ENCODE measurements around the gene PTPRE.

DNA sequence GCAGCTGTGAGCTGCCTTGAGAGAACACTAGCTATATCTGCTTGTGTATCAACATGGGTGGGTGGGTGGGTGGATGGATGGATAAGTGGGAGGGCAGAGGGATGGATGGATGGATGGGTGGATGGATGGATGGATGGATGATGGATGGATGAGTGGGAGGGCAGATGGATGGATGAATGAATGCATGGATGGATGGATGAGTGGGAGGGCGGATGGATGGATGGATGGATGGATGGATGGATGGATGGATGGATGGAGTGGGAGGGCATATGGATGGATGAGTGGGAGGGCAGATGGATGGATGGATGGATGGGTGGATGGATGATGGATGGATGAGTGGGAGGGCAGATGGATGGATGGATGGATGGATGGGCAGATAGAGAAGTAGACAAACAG, 143.2 kb downstream of the PTPRE start:
- TF ChIP-seq BACH1 (IDR thresholded peaks at IDR 0.05; ENCODE audit: borderline replicate concordance) (no peak), JUND (IDR thresholded peaks at IDR 0.05; ENCODE audit: low read depth, low read length) (no peak), YBX1 (IDR thresholded peaks at IDR 0.05) (no peak), SPI1 (IDR thresholded peaks at IDR 0.05; ENCODE audit: borderline replicate concordance, insufficient read depth, low read depth, low read length) (no peak), RAD51 (IDR thresholded peaks at IDR 0.05) (no peak), CHD2 (IDR thresholded peaks at IDR 0.05; ENCODE audit: borderline replicate concordance, low read depth, low read length) (no peak), RFX5 (IDR thresholded peaks at IDR 0.05; ENCODE audit: low read depth, low read length) (no peak), ZNF622 (IDR thresholded peaks at IDR 0.05) (no peak)
- TF ChIP-seq, protein P1, sequence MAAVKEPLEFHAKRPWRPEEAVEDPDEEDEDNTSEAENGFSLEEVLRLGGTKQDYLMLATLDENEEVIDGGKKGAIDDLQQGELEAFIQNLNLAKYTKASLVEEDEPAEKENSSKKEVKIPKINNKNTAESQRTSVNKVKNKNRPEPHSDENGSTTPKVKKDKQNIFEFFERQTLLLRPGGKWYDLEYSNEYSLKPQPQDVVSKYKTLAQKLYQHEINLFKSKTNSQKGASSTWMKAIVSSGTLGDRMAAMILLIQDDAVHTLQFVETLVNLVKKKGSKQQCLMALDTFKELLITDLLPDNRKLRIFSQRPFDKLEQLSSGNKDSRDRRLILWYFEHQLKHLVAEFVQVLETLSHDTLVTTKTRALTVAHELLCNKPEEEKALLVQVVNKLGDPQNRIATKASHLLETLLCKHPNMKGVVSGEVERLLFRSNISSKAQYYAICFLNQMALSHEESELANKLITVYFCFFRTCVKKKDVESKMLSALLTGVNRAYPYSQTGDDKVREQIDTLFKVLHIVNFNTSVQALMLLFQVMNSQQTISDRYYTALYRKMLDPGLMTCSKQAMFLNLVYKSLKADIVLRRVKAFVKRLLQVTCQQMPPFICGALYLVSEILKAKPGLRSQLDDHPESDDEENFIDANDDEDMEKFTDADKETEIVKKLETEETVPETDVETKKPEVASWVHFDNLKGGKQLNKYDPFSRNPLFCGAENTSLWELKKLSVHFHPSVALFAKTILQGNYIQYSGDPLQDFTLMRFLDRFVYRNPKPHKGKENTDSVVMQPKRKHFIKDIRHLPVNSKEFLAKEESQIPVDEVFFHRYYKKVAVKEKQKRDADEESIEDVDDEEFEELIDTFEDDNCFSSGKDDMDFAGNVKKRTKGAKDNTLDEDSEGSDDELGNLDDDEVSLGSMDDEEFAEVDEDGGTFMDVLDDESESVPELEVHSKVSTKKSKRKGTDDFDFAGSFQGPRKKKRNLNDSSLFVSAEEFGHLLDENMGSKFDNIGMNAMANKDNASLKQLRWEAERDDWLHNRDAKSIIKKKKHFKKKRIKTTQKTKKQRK (IDR thresholded peaks at IDR 0.05; ENCODE audit: low read depth, low read length): no peak
- TF ChIP-seq, protein P2, sequence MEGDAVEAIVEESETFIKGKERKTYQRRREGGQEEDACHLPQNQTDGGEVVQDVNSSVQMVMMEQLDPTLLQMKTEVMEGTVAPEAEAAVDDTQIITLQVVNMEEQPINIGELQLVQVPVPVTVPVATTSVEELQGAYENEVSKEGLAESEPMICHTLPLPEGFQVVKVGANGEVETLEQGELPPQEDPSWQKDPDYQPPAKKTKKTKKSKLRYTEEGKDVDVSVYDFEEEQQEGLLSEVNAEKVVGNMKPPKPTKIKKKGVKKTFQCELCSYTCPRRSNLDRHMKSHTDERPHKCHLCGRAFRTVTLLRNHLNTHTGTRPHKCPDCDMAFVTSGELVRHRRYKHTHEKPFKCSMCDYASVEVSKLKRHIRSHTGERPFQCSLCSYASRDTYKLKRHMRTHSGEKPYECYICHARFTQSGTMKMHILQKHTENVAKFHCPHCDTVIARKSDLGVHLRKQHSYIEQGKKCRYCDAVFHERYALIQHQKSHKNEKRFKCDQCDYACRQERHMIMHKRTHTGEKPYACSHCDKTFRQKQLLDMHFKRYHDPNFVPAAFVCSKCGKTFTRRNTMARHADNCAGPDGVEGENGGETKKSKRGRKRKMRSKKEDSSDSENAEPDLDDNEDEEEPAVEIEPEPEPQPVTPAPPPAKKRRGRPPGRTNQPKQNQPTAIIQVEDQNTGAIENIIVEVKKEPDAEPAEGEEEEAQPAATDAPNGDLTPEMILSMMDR (IDR thresholded peaks at IDR 0.05 in 2 of 3, conservative IDR thresholded peaks at IDR 0.05 in 1 of 3; ENCODE audit: control insufficient read depth in 2 of 3, extremely low read depth in 1 of 3, insufficient read depth in 1 of 3, low read depth in 3 of 3, low read length in 3 of 3): no peak
